Astrocyte of the cerebellum (primary cell): ENCODE data around the gene KANSL1L.
A peak's percentile ranks its signal among the peaks of the same experiment; 100 is the strongest.

Source experiments
- DNase-seq: peaks from one replicate; pipeline ENCODE4 v3.0.0-alpha.2; 2011; ENCODE audit warnings: low read depth
- H3K4me3 ChIP-seq: 2 replicates; pipeline ENCODE4 v1.5.1; 2011; ENCODE audit warnings: mild to moderate bottlenecking, low read depth, low read length, moderate library complexity
- CTCF ChIP-seq: IDR thresholded peaks from 2 replicates; pipeline ENCODE4 v1.5.1; 2012; ENCODE audit warnings: low read length, low read depth, moderate library complexity, mild to moderate bottlenecking; ENCODE audit errors: missing control alignments
- in situ Hi-C: cut with HindIII; loops from 2 replicates; pipeline ENCODE4 v1.10.0; 2017; ENCODE audit warnings: low sequenced_read_pairs

The KANSL1L gene

DNA sequence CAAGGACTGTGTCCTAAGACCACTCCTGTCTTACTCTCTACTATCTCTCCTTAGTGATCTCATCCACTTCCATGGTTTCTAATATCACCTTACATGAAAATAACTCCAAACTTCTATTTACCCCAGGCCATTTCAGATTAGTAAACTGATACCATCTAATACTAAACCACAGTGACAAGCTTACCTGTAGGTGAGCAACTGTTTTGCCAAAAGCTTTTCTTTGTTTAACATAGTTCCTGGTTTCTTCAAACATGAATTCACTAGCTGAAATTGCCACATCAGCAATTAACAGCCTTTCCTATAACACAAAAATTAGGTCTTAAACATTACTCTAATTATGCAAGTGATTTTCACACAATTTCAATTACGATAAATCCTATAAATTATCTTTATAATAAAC, 31.9 kb upstream of the KANSL1L start:
- H3K4me3 ChIP-seq: no peak overlapping the region
- DNase-seq: no peak
- no peak for TF ChIP-seq CTCF
- in situ Hi-C loops: no loop called here

DNA sequence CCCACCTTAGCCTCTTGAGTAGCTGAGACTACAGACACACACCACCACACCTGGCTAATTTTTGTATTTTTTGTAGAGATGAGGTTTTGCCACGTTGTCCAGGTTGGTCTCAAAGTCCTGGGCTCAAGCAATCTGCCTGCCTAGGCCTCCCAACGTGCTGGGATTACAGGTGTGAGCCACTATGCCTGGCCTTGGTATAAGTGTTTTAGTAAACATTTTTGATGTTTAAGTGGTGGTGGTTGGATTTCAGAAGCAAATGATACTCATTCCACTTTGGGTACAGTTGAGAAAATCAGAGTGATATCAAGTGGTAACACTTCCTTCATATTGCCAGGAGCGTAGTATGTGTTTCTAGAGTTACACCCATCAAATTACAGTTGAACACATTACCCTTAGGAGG, 28.6 kb upstream of the KANSL1L start:
- H3K4me3 ChIP-seq: no peak overlapping the region
- in situ Hi-C loops: loop anchor here (25.0 kb wide), 1 partner anchor 238 kb away; no protein-coding TSS in a partner anchor

GRCh38 chr2:210199186-210199765, 28.1 kb upstream of the KANSL1L start:
- H3K4me3 ChIP-seq: no peak overlapping the region
- in situ Hi-C loops: loop anchor here (25.0 kb wide), 1 partner anchor 237 kb away; no protein-coding TSS in a partner anchor
- peak; percentile 15 for DNase-seq
- peak; percentile 44 for TF ChIP-seq CTCF

More for the DNA sequence above, 28.6 kb upstream of the KANSL1L start:
- no peak for DNase-seq
- no peak for TF ChIP-seq CTCF

DNA sequence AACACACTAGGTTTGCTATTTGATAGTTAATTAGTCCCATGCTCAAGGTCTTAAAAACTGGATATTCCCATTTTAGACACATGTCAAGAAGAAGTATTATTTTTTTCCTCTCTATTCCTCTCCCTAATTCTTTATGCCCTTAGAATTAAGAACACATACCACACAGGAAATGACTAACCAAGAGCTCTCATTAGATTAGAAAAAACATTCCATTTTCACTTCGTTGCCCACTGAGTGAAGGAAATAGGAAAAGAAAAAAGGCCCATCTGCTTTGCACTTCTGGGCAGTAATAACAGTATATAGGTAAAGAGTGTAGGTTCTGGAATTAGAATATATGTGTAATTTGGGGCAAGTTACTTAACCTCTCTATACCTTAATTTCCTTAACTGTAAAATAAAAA, 27.1 kb upstream of the KANSL1L start:
- in situ Hi-C loops: loop anchor here (25.0 kb wide), 1 partner anchor 236 kb away; no protein-coding TSS in a partner anchor
- TF ChIP-seq CTCF: no peak
- peak; percentile 19 for DNase-seq
- no peak overlapping the region for H3K4me3 ChIP-seq

- in situ Hi-C loops: loop anchor here (25.0 kb wide), 1 partner anchor 235 kb away; no protein-coding TSS in a partner anchor
- no peak for TF ChIP-seq CTCF
- DNase-seq: no peak
- H3K4me3 ChIP-seq: no peak overlapping the region
Observed at GRCh38 chr2:210197720-210198119, 26.5 kb upstream of the KANSL1L start.

- peak; percentile 41 for DNase-seq
- TF ChIP-seq CTCF: peak; percentile 41
- peak overlapping the region; percentile 6 for H3K4me3 ChIP-seq
- in situ Hi-C loops: loop anchor here (25.0 kb wide), 1 partner anchor 233 kb away; no protein-coding TSS in a partner anchor
Observed at GRCh38 chr2:210195101-210195852, 24.1 kb upstream of the KANSL1L start.
